Fibroblast of skin of left biceps (primary cell): ENCODE data around the gene GAL3ST1.
A peak's percentile ranks its signal among the peaks of the same experiment; 100 is the strongest.
"Not testable (repeated sequence)": the region's sequence is repeated elsewhere in the genome, so short reads cannot be mapped to it uniquely, and the experiment has no call there.

ENCODE experiments used
- DNase-seq, 2 experiments: peaks; one replicate each; pipeline ENCODE4 v3.0.0-alpha.2; 2013; ENCODE audit warnings: low read depth in 2 of 2

Gene GAL3ST1

DNA sequence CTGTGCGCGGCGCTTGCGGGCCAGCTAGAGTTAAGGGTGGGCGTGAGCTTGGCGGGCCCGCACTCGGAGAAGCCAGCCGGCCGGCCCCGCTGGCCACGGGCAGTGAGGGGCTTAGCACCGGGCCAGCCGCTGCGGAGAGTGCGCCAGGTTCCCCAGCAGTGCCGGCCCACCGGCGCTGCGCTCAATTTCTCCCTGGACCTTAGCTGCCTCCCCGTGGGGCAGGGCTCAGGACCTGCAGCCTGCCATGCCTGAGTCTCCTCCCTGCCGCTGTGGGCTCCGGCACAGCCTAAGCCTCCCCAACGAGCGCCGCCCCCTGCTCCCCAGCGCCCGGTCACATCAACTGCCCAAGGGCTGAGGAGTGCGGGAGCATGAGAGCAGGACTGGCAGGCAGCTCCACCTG lies 22.4 kb upstream of the GAL3ST1 start:
- DNase-seq, result no peak

DNA sequence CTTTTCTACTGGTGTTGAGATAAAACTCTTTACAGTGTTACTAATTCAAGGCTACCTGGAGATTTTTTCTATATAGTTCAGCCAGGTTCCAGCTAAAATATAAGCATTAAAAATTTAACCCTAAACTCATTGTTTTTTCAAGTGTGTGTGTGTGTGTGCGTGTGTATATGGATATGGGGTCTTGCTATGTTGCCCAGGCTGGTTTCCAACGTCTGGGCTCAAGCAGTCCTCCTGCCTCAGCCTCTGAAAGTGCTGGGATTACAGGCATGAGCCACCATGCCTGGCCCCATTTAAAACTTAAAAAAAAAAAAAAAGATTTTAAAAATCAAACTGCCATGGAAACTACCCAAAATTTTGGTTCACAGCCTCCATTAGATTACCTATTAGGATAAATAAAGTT lies 21.7 kb upstream of the GAL3ST1 start:
- DNase-seq, result no peak

DNA sequence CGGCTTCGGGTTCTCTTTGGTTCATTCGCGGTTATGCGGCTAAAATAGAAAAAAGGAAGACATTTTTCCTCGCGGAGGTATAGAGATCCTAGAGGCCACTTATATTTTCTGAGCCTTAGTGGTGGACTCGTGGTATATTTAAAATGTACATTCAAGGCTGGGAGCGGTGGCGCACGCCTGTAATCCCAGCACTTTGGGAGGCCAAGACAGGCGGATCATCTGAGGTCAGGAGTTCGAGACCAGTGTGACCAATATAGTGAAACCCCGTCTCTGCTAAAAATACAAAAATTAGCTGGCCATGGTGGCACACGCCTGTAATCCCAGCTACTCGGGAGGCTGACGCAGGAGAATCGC lies 17.9 kb upstream of the GAL3ST1 start:
- DNase-seq, result not testable (repeated sequence)

GRCh38 chr22:30591588-30592359 lies 17.3 kb upstream of the GAL3ST1 start, which contains the start of gene PES1:
TSS of gene PES1 (minus strand) at chr22:30591910. CDS start at chr22:30591833, 77 bp downstream.
- DNase-seq, result peak; percentile 97

DNA sequence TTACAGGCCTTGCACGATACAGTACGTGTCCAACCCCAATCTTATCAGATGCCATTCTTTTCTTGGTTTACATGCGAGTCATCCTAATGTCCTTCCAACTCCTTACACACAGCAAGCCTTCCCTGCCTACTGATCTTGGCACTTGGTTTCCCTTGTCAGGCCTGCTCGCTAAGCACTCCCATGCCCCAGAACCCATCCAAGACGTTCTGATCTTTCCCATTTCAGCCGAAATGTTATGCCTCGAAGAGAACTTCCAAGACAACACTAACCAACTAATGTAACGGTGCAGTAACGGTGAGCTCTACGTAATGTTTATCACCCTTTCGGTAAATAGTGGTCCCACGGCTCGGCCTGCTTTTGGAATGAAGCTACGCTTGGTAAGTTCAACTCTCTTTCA lies 16.7 kb upstream of the GAL3ST1 start:
- DNase-seq, result no peak

GRCh38 chr22:30586414-30586813 lies 11.9 kb upstream of the GAL3ST1 start:
- DNase-seq, result no peak

- no peak for DNase-seq
These were observed 10.0 kb upstream of the GAL3ST1 start for GRCh38 chr22:30584441-30584840.

DNA sequence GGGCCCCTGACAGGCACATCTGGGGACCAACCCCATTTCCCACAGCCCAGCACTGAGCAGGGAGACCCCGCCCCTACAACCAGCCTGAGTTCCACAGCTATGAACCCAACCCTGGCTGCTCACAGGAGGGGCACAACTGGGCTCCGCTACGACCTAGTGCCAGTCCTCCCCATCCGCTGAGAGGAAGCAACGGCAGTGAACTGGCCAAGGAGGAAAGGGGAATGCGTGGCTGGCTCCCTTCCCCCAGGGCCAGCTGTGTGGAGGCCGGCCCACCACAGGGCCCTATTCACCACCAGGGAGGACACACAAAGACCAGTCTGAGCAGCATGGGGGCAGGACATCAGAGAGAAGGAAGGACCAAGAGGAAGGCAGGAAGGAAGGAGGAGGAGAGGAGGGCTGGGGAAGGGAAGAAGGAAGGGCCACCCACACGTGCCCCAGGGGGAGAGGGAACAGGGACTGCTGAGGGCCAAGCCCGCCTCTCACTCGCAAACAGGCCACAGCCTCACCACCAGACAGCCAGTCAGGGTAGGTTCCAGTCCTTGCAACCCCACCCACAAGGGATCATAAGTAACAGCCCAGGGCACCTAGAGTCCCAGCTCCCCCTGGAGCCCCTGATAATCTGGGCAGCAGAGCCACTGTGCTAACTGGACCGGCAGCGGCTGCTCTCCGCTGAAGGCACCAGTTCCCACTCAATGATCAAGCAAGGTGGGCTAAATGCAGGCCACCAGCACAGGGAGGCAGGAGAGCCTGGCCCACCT lies 8.5 kb upstream of the GAL3ST1 start:
- no peak for DNase-seq

DNA sequence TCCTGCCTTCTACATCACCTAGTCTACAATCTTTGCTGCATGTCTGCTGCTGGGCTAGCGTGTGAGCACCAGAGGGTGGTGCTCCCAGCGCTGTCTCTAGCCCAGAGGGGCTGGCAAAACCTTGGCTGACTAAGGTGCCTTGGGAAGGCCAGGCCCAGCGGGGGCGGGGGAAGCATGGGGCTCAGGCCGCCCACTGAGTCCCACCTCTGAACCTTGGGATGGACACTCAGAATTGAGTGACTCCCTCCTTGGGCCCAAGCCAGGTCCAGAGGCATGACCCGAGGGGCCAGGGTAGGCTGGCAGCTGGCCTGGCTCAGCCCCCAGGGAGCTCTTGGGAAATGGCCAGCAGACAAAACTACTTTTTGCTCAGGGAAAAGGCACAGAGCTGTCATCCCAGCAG lies 7.6 kb upstream of the GAL3ST1 start:
- no peak for DNase-seq

DNA sequence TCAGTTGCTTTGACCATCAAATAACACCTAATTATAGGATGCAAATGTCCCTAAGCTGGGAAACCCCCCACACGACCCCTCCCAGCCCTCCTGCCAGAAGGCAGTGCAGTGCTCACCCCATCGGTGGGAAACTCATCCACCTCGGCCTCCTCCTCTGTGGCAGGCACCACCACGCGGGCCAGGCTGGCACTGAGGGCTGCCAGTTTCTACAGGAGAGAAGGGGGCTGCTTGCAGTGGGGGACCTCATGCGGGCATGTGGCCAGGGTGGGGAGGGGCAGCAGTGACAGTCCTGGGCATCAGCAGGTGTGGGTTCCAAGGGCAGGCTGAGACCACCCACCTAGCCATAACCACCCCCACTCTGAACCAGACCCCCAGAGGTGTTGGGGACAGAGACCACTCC lies 6.4 kb upstream of the GAL3ST1 start:
- DNase-seq, result no peak

DNA sequence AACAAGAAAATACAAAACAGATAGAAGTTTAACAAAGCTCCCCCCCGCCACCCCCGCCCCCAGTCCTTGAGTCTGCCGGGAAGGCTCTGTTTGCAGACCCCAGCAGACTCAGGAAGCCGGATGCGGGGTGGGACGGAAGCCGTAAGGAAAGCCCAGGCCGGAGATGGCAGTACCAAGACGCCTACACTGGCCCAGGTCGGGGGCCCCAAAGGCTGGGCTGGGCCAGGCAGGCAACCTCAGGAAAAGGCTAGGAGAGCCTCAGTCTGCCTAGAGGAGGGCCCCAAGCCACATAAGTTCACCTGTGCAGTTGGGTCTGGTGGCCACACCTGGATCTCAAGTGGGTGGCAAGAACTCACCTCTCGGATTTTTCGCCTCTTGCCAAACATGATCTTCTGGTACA lies 4.0 kb upstream of the GAL3ST1 start:
- DNase-seq, result no peak

DNA sequence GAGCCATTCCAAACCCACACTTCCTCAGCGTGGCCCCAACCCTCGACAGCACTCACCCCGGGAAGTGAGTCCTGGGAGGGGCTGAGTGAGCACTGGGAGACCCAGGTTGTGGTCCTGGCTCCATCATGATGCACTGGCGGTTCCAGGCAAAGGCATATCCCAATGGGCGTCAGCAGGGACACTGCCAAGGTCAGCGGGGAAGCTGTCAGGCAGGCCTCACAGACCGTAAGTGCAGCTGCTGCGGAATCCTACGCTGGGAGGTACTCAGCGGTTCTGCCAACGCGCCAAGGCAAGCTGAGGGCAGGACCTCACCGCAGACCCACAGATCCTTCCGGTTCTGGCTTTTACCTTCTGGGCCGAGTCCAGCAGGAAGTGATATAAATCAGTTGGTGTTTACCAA lies 1.4 kb upstream of the GAL3ST1 start:
- DNase-seq, result no peak

DNA sequence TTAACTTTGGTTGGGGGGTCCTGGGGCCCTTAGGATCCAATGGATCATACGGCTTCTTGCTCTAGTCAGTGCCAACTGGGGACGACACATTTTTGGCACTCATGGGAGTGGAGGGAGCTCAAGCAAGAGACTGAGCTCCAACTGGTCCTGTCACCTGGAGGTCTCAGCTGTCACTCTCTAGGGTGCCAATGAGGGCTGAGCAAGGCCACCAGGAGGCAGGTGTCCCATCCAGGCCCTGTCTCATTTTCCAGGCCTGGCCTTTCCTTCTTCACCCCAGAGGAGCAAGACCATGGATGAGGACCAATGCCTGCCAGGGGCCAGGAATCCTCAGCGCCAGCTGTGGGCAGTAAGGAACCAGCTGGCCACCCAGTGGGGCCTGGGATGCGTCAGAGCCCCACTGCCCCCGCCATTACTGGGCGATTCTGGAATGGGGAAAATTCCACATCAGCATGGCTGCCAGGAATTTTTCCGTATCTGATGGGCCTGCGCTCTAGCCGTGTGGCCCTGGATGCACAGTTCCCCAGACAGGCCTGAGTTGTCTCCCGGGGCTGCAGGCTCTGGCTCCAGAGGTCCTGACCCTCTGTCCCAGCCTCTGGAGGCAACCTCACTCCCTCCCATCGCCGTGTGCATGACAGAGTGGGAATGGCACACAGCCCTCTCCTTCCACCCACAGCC lies 669 bp upstream of the GAL3ST1 start:
- no peak for DNase-seq

DNA sequence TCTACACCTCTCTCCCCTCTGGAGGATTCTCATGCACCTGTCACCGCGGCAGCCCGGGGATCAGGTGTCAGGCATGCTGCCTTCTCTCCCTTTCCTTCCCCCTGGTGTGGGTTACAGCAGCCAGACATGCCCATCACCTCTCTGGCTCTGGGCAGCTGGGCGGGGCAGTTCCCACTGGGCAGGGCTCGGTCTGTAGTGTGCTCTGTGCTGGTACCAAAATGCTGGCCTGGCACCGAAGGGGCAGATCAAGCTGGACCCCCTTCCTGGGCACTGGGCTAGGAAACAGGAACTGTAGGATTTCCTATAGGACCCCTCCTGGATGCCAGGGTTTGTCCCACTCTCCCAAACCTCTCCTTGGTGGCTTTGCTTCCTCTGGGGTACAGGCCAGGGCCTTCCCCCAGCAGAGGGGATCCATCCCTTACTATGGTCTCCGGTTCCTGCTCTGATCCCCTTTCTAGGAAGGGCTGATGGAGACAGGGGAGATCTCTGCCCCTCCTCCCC lies 821 bp downstream of the GAL3ST1 start:
- no peak for DNase-seq

DNA sequence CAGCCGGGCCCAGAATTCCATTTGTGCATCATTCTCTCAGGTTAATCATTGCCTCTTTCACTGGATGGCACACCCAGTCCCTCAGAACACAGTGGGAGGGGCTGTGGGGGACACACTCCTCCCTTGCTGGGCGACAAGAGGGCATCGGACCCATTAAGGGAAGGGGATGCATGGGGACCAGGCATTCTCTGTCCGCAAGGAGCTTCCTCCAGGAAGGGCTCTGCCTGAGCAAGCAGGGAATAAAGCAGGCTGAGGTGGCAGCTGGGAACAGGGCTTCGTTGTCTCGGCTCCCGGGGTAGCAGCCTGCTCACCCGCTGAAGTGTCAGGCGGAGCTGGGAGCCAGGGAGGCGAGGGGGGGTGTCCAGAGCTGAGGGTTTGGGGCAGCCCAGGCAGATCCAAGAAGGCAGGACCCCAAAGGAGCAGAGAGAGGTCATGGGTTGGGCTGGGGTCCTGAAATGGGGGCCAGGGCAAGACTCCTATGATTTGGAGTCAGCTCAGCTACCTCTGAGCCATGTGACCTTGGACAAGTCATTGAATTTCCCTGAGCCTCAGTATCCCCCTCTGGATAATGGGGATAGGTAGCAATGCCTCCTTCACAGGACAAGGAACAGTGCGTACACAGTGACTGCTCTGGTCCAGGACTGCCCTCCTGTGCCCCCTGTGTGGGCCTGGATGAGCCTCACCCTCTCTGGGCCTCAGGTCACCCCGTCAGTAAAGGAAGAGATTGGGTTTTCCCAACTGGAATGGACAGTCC lies 1.4 kb downstream of the GAL3ST1 start:
- no peak for DNase-seq

- DNase-seq, result no peak
These were observed 2.3 kb downstream of the GAL3ST1 start for GRCh38 chr22:30572210-30572609.

GRCh38 chr22:30569674-30570202 lies 4.7 kb downstream of the GAL3ST1 start:
- DNase-seq, result no peak

GRCh38 chr22:30568137-30568805 lies 6.2 kb downstream of the GAL3ST1 start:
- no peak for DNase-seq

- DNase-seq, result not testable (repeated sequence)
These were observed 7.2 kb downstream of the GAL3ST1 start for GRCh38 chr22:30567277-30567676.

DNA sequence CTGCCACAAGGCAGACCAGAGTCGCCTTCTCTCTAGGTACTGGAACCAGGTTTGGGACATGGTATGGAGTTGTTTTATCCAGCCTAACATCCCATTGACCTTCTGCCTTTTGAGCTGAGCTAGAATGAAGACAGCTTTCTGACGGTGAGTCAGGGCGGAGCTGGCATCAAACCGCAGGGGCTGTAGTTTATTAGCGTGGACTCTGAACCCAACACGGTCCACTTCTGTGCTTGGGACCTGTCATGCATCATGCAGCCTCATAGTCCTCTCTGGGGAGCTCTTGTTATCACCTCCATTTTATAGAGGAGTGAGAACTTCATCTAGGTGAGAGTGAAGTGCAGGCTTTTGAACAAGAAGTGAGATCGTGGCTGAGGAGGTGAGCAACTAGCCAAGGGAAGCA lies 8.3 kb downstream of the GAL3ST1 start:
- DNase-seq, result no peak

- no peak for DNase-seq
These were observed 9.1 kb downstream of the GAL3ST1 start for GRCh38 chr22:30565341-30565740.
